WTC11 (cell line): ENCODE data around the gene KRT23.

Experiments
- CREB1 ChIP-seq: sonication (generic); formaldehyde crosslinking; IDR thresholded peaks from 2 replicates; pipeline ENCODE4 v1.8.0; 2023; ENCODE audit warnings: mild to moderate bottlenecking, missing genetic modification reagents
- CTCF ChIP-seq: fragments of 200-600 bp; IDR thresholded peaks from 2 replicates; pipeline ENCODE4 v1.8.0; 2022; ENCODE audit warnings: antibody characterized with exemption
- ELF4 ChIP-seq: sonication (generic); formaldehyde crosslinking; IDR thresholded peaks from 2 replicates; pipeline ENCODE4 v1.8.1; 2022; ENCODE audit warnings: low read depth, mild to moderate bottlenecking, moderate library complexity, missing genetic modification reagents
- ETV6 ChIP-seq: sonication (generic); formaldehyde crosslinking; IDR thresholded peaks from 2 replicates; pipeline ENCODE4 v1.8.1; 2022; ENCODE audit warnings: mild to moderate bottlenecking, missing genetic modification reagents
- JAZF1 ChIP-seq: fragments of 250-450 bp; sonication (Bioruptor Pico); IDR thresholded peaks from 2 replicates; pipeline ENCODE4 v1.9.0; 2021; ENCODE audit warnings: moderate library complexity, mild to moderate bottlenecking, inconsistent platforms
- PRDM15 ChIP-seq: sonication (generic); formaldehyde crosslinking; IDR thresholded peaks from 2 replicates; pipeline ENCODE4 v1.8.0; 2022; ENCODE audit warnings: missing genetic modification reagents
- ZNF232 ChIP-seq: sonication (generic); formaldehyde crosslinking; IDR thresholded peaks from 2 replicates; pipeline ENCODE4 v1.8.0; 2022; ENCODE audit warnings: mild to moderate bottlenecking, missing genetic modification reagents

GRCh38 chr17:40909755-40910154, 27.7 kb downstream of the KRT23 start:
- TF ChIP-seq ETV6 (CRISPR knock-in tag) (no peak), CTCF (no peak), ZNF232 (CRISPR knock-in tag) (no peak), ELF4 (CRISPR knock-in tag) (no peak), CREB1 (no peak), PRDM15 (no peak), JAZF1 (CRISPR knock-in tag) (no peak)
